Right renal cortex interstitium (tissue), 3 donors: ENCODE measurements around the gene SLAIN2. TPM values are rescaled to one million over a fixed set of nuclear protein-coding genes. Genes with fewer than 3 reads are reported as not detected.
"Not testable (repeated sequence)": the region's sequence is repeated elsewhere in the genome, so short reads cannot be mapped to it uniquely, and the experiment has no call there.

Experiments used
- DNase-seq, 3 donors: peaks; one replicate each; pipeline ENCODE4 v3.0.0-alpha.2; 2013; ENCODE audit warnings: low read depth in 3 of 3, low spot score in 2 of 3
- polyA plus RNA-seq, 3 donors: library from polyadenylated mRNA; unstranded; fragments of 120-200 nt; gene quantifications; one replicate each; pipeline ENCODE4 v1.2.1, GENCODE V29; 2013; ENCODE audit not compliant: insufficient read length in 3 of 3

SLAIN2 gene
- 10 to 100 TPM; 69.2 to 73.8 (median 70.7) TPM for polyA plus RNA-seq

DNA sequence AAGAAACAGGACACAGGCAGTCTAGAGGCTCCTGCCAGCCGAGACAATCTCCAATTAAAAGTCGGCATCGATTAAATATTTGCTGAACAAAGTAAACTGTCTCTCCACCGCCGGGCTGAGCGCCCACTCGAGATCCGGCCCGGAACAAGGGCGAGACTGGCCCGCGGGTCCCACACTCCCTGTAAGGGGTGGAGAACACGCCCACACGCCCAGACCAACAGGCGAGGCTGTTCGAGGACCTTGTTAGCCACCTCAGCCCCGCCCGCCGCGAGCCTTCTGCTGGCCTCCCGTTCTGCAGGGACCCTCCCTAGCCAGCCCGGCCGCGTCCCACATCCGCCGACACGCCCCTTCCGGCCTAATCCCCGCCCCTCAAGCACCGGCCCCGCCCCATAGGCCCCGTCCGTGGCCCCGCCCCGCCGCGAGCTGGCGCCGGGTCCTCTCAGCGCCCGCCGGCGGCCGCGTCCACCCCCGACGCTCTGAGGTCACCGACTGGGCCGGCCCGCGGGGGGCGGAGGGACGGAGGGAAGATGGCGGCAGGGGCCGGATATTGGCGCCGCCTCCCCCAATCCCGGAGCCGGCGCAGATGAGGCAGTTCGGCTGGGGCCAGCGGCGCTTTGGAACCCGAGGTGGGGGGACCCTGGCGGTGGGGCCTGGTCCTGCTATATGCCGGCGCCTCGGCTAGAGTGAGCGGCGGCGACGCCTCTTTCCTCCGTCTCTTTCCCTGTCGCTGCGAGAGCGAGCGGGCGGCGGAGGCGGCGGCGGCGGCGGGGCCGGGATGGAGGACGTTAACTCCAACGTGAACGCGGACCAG, at the start of gene SLAIN2:
SLAIN2 (plus strand) TSS at position 565 of the 811 bp plus-strand sequence; CDS start at position 776, 211 bp downstream.
- peak; percentile 74 to 91 (median 89) for DNase-seq

DNA sequence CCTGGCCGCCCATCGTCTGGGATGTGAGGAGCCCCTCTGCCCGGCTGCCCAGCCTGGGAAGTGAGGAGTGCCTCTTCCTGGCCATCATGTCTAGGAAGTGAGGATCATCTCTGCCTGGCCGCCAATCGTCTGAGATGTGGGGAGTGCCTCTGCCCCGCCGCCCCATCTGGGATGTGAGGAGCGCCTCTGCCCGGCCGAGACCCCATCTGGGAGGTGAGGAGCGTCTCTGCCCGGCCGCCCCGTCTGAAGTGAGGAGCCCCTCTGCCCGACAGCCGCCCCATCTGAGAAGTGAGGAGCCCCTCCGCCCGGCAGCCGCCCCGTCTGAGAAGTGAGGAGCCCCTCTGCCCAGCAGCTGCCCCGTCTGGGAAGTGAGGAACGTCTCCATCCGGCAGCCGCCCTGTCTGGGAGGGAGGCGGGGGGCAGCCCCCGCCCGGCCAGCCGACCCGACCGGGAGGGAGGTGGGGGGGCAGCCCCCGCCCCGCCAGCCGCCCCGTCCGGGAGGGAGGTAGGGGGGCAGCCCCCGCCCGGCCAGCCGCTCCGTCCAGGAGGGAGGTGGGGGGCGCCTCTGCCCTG, 49.0 kb upstream of the SLAIN2 start:
- not testable (repeated sequence) for DNase-seq

DNA sequence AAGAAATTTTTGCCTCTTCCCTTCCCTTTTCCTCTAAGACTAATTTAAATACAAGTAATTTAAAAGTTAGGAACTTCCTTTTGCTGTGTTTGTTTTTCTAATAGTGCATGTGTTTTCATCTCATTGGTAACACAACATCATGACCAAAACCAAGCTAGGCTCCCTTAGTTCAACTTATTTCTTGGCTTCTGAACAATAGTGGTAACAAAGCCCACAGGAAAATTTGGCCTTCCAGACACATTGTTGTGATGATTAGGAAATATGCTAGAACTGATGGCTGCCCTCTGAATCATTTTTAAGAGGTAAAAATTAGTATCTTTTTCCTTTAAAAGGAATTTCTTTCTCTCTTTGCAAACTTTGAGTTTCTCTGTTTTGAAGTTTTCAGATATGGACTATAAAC, 46.2 kb upstream of the SLAIN2 start:
- DNase-seq: no peak

DNA sequence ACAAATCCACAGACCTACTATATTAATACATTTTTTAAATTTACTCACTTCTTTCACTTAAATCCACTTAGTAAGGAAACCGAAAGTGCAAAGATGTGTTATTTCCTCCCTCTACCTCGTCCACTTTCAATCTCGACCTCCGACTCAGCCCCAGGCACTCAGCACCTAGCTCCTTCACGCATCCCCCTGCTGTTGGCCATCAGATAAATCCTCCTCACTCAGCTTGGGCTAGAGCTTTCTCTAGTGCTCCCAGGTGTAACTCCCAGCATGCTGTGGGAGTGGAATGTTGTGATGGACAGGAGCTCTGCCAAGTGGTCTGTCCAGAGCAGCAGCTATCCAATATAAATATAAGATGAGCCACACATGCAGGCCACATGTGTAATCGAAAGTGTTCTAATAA, 45.0 kb upstream of the SLAIN2 start:
- DNase-seq: no peak

DNA sequence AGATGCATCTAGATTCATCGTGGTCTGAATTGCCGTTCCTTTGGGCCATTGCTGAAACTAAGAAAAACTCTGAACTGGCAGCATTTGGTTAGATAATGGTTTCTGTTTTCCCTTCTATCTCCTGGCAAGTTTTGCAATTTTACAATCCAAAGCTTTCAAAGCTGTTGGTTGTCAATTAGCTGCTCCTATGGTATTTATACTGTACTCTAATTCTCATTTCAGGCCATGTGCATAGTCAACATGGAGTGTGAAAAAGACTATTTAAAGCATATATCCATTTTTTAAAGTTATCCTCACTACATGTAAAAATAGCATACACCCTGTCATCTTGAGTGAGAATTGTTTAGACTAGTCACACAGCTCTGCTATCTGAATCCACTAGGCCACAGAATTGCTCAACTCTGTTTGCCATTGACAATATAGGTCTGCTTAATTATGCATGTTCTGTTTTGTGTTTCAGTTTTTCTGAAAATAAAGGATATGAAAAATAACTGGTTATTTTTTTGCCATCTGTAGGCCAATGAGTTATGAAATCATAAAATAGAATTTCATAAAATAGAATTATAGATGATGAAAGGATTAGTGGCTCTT, 44.0 kb upstream of the SLAIN2 start:
- no peak for DNase-seq

DNA sequence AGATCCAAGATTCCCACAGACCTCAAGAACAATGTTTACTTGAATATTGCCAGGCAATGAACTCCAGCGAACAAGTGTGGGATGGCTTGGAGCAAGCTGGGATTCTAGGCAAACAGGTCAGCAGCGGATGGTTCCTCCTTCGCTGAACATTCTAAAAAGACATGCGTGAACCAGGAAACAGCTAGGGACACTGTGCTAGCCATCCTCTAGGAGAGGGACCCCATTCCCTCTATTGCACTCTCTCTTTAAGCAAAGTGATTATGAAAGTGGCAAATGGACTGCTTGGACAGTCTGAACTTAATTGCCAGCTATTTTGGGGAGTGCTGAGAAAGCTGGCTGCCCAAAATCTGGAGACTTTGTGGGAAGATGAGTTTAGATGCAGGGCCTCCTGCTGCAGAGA, 41.8 kb upstream of the SLAIN2 start:
- no peak for DNase-seq

DNA sequence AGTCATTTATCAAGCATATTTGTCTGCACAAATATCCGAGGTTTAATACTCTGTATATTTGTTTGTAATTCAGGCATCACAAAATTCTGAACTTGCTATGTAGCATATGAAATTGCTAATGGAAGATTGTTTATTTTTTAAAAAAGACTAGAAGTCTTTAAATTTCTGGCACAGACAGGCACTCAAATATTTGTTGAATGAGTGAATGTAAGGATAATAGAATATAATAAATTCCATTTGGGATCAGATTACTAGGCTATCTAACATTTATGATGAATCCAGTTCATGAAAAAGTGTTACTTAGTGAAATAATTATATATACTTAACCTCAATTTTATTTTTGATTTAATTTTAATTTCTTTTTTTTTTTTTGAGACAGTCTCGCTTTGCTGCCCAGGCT, 41.3 kb upstream of the SLAIN2 start:
- DNase-seq: no peak

DNA sequence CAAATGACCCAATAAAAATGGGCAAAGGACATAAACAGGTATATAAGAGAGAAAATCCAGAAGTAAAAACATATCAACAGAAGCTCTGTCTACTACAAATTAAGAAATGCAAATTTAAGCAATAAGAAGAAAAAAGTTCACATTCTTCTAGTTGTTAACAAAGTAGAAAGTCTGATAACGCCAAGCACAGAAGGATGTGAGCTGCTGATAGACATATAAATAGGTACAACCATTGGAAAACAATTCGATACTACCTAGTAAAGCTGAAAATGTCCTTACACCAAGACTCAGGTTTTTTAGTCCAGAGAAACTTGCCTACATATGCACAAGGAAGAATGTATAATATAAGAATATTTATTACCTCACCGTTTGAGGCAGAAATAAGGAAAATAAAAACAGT, 35.8 kb upstream of the SLAIN2 start:
- DNase-seq: no peak

DNA sequence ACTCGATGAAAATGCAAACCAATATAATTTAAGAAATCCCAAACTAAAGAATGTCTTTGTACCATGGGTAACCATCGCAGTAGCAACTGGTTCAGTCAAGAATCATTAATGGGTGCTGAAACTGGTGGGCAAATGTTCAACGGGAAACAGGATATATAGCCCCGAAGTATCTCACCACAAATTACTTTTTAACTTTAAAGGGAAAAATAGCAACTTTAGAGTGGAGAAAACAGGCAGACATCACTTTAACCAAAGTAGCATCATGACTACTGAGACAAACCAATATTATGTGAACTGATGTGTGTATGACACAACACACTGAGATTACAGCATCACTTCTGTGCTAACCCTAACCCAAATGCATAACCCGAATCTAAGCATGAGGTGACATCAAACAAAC, 33.8 kb upstream of the SLAIN2 start:
- no peak for DNase-seq

DNA sequence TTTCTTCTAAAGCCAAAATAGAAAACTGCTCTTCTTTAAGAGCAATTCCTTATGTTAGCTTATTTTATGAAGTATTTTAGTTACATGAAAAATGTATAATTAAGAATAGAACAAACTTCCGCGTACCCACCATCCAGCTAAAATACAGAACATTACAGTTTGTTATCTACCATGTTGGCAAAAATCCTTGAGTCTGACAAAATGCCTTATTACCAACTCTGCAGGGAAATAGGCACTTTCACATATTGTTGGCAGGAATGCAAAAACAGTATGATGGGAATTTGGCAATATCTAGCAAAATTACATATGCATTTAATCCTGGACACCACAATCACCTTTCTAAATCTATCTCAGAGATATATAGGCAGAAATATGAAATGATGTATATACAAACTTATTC, 32.4 kb upstream of the SLAIN2 start:
- DNase-seq: no peak

DNA sequence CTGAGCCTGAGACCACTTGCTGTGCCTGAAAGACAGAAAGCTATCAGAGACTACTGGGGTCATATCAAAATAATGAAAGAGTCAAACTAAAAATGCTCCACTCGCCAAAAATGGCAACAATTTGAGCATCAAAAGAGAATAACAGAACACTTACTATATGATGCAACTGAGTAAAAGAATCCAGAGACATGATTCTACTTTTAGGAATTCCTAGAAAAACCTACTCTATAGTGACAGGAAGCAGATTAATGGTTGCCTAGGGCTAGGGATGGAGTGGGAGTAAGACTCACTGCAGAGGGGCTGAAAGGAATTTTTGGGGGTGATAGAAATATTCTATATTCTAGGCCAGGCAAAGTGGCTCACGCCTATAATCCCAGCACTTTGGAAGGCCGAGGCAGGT, 29.4 kb upstream of the SLAIN2 start:
- no peak for DNase-seq

DNA sequence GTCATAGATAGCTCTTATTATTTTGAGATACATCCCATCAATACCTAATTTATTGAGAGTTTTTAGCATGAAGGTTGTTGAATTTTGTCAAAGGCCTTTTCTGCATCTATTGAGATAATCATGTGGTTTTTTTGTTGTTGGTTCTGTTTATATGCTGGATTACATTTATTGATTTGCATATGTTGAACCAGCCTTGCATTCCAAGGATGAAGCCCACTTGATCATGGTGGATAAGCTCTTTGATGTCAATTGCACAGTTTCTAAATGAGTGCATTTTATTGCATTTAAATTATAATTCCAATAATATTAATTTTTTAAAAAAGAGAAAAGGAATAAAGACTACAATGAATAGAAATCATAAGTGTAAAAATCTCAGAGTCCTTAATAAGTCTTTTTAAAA, 26.6 kb upstream of the SLAIN2 start:
- not testable (repeated sequence) for DNase-seq

DNA sequence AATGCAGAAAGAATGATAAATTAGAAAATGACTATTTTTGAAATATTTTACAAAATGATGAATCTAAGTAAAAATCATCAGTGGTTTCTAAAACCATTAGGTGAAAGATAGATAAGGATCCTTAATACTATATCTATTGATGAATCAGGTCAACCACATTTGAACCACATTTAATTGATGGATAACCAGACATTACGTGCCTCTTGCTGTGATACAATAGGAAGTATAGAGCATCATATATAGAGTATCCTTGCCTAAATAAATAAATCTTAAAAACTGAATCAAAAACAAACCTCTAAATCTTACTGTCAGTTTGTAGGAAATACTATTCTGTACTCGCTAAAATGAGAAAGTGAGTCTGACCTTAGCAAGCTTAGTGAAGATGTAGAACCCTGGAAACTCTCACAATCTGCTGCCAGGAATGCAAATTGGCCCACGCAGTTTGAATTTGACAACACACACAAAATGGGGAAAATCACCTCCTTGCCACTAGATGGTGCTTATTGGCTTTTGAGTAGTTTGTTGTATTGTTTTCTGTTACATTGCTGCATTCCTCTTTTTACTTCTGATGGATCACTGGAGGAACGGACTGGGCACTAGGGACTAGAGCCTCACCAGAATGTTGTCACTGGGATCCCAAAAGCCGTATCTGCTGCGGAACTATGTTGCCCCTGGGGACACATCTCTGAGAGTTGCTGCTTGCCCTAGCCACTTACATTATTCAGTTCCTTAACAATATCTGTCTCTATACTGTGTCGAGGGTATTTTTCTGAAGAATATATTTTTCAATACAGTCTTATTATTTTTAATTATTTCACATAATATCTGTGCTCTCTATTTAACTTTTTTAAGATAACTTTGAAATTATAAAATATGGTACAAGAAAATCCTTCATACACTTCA, 25.4 kb upstream of the SLAIN2 start:
- DNase-seq: no peak

DNA sequence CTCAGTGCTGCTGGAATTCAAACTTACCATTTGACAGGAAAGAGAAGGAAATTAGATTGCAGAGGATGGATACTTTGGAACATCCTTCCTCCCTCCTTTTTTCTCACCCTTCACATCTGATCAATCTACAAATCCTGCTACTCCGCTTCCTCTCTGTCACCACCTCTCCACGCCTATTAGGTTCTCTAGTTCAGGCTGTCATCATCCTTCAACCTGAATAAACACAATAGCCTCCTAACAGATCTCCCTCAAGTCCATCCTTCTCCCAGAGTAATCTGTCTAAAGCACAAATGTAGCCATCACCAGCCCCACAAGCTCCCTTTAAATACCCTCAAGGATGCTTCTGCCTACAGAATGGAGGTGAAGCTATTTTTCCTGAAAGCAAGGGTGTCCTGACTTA, 20.0 kb upstream of the SLAIN2 start:
- DNase-seq: no peak

DNA sequence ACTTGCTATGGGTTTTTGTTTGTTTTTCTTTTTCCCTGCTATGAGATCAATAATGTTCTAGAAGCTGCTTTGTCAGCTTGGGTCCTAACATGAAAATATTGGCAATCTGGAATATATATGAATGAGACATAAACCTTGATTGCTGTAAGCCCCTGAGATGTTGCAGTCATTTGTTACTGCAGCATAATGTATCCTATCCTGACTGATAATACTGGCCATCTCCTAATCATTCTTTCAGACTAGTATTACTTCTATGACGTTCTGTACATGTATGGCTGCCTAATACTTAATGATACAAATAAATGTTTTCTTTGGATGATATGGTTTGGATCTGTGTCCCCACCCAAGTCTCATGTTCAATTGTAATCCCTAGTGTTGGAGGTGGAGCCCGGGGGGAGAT, 19.3 kb upstream of the SLAIN2 start:
- DNase-seq: no peak

DNA sequence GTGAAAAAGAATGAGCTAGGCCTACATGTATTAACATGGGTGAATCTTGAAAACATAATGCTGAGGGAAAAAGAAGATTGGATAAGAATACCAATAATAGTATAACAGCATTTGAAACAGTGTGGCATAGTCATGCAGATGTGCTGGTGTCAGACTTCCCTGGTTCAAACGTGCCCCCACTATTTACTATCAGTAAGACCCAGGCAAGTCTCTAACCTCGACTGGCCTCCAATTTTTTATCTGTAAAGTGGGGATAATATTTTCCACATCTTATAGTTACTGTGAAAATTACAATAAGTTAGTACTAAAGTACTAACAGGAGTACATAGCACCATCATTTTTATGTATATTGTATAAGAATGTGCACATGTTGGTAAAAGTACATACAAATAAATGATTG, 17.0 kb upstream of the SLAIN2 start:
- no peak for DNase-seq

DNA sequence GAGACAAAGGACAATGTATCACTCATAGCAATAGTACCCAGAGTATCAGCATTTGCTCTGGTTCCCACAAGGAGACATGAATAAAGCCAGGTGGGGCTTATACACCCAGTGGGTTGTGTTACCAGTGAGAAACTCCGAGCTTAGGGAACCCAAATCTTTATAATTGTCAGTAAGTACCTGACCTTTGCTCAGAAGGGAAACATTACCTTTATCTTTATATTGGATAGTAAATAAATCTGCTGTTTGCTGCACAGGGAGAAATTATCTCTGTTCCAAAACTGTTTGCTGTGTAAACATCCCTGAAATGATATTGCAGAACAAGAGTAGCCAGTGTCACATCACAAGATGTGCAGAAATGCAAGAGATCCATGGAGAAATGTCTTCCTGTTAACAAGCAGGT, 12.1 kb upstream of the SLAIN2 start:
- no peak for DNase-seq

DNA sequence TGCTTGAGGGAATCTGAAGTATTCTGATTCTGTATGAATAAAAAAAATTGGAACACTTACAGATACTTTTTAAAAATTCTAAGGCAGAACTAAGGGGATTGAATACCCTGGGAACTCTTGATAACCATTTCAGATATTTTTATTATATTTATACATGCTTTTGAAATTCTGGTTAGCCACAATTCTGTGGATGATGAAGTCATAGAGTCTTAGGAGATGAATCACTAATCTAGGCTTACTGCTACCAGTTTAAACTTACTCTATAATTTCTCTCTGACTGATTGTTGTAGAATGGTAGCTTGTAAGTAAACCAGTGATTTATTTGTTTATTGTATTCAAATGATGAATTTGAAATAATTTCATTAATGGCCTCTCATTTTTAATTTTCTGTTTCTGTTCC, 11.4 kb upstream of the SLAIN2 start:
- no peak for DNase-seq

DNA sequence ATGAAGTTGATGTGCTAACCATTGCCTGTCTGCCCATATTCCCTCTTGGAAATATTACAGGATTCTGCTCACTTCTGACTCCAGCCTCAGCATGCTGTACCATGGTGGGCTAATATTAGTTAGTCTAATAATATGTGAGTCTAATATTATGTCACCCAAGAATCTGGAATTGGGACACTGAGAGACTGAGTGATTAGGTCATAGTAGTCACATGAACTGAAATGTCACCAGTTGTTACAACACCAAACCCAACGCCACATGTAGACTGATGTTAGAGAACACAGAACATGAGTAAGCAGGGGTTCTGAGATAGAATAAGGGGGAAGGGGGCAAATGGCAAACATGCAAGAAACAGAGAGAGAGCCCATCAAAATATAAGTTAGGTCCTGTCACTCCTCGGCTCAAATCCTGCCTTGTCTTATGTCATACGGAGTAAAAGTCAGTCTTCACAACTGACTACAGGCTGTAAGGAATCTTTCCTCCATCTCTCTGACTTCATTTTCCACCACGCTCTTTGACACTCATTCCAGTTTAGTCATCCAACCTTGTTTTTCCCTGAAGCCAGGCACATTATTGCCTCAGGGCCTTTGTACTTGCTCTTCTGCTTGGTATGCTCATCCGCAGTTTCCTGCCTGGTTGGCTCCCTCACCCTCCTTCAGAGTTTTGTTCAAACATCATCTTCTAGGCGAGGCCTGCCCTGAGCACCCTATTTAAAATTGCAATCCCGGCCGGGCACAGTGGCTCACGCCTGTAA, 9.6 kb upstream of the SLAIN2 start:
- DNase-seq: no peak

DNA sequence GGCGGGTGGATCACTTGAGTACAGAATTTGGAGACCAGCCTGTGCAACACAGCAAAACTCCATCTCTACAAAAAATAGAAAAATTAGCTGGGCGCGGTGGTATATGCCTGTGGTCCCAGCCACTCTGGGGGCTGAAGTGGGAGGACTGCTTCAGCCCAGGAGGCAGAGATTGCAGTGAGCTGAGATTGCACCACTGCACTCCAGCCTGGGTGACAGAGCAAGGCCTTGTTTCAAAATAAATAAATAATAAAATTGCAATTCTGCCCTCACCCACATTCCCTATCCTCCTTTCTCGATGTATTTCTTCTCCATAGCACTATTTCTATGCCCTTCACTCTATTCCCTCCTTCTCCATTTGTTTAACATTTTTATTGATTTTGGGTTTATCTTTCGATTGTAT, 8.7 kb upstream of the SLAIN2 start:
- no peak for DNase-seq
